ENCODE results near the gene RAB31.
A peak's percentile ranks its signal among the peaks of the same experiment; 100 is the strongest.

The RAB31 gene

GRCh38 chr18:9817725-9818422, 109.8 kb downstream of the RAB31 start:
- DNase-seq (ENCODE audit: low spot score in 2 of 2) = no peak
- H3K36me3 Mint-ChIP-seq = peaks cover 48% of the 10 kb centered on the region
- H3K27ac Mint-ChIP-seq = no peak overlapping the region
- H3K9me3 Mint-ChIP-seq = peaks cover 10% of the 10 kb centered on the region
- no peaks in the 10 kb centered on the region for H3K27me3 Mint-ChIP-seq
- no peak overlapping the region for H3K4me3 Mint-ChIP-seq
- H3K4me1 Mint-ChIP-seq = peaks cover 2% of the 10 kb centered on the region
- no peak for ATAC-seq (ENCODE audit: low read depth)

- no peak overlapping the region for H3K27ac Mint-ChIP-seq
- no peaks in the 10 kb centered on the region for H3K27me3 Mint-ChIP-seq
- DNase-seq (ENCODE audit: low spot score in 2 of 2) = no peak
- no peak overlapping the region for H3K4me3 Mint-ChIP-seq
- H3K4me1 Mint-ChIP-seq = peaks cover 2% of the 10 kb centered on the region
- H3K9me3 Mint-ChIP-seq = peaks cover 10% of the 10 kb centered on the region
- H3K36me3 Mint-ChIP-seq = peaks cover 44% of the 10 kb centered on the region
- no peak for ATAC-seq (ENCODE audit: low read depth)
Observed at GRCh38 chr18:9818423-9818734, 110.3 kb downstream of the RAB31 start.

GRCh38 chr18:9820127-9820526, 112.0 kb downstream of the RAB31 start:
- Mint-ChIP-seq H3K9me3 (peaks cover 10% of the 10 kb centered on the region), H3K4me3 (no peak overlapping the region), H3K4me1 (peaks cover 2% of the 10 kb centered on the region), H3K36me3 (peaks cover 39% of the 10 kb centered on the region), H3K27me3 (no peaks in the 10 kb centered on the region), H3K27ac (no peak overlapping the region)
- ATAC-seq (ENCODE audit: low read depth) (no peak), DNase-seq (ENCODE audit: low spot score in 2 of 2) (no peak)

- Mint-ChIP-seq H3K27me3 (no peaks in the 10 kb centered on the region), H3K36me3 (peaks cover 39% of the 10 kb centered on the region), H3K4me1 (peaks cover 2% of the 10 kb centered on the region), H3K27ac (no peak overlapping the region), H3K4me3 (no peak overlapping the region), H3K9me3 (peaks cover 10% of the 10 kb centered on the region)
- ATAC-seq (ENCODE audit: low read depth) (no peak), DNase-seq (ENCODE audit: low spot score in 2 of 2) (no peak)
Observed at GRCh38 chr18:9820719-9821118, 112.6 kb downstream of the RAB31 start.

- peaks cover 9% of the 10 kb centered on the region for H3K9me3 Mint-ChIP-seq
- H3K36me3 Mint-ChIP-seq = peaks cover 27% of the 10 kb centered on the region
- no peak overlapping the region for H3K4me3 Mint-ChIP-seq
- DNase-seq (ENCODE audit: low spot score in 2 of 2) (no peak), ATAC-seq (ENCODE audit: low read depth) (no peak)
- H3K27me3 Mint-ChIP-seq = no peaks in the 10 kb centered on the region
- peaks cover 13% of the 10 kb centered on the region for H3K4me1 Mint-ChIP-seq
- no peak overlapping the region for H3K27ac Mint-ChIP-seq
Observed at GRCh38 chr18:9822587-9823185, 114.6 kb downstream of the RAB31 start.

GRCh38 chr18:9823805-9824473, 115.8 kb downstream of the RAB31 start:
- Mint-ChIP-seq H3K27me3 (no peaks in the 10 kb centered on the region), H3K36me3 (peaks cover 18% of the 10 kb centered on the region), H3K27ac (no peak overlapping the region), H3K4me1 (peaks cover 16% of the 10 kb centered on the region), H3K9me3 (peaks cover 2% of the 10 kb centered on the region), H3K4me3 (no peak overlapping the region)
- DNase-seq (ENCODE audit: low spot score in 2 of 2) (no peak), ATAC-seq (ENCODE audit: low read depth) (no peak)

GRCh38 chr18:9824474-9824832, 116.4 kb downstream of the RAB31 start:
- Mint-ChIP-seq H3K27ac (no peak overlapping the region), H3K4me3 (no peak overlapping the region), H3K9me3 (peaks cover 2% of the 10 kb centered on the region), H3K27me3 (no peaks in the 10 kb centered on the region), H3K4me1 (peaks cover 19% of the 10 kb centered on the region), H3K36me3 (peaks cover 14% of the 10 kb centered on the region)
- ATAC-seq (ENCODE audit: low read depth) (no peak), DNase-seq (ENCODE audit: low spot score in 2 of 2) (no peak)

GRCh38 chr18:9824952-9825371, 116.9 kb downstream of the RAB31 start:
- peak overlapping the region; percentile 65 for H3K27ac Mint-ChIP-seq
- DNase-seq (ENCODE audit: low spot score in 2 of 2) (no peak), ATAC-seq (ENCODE audit: low read depth) (no peak)
- H3K36me3 Mint-ChIP-seq = peaks cover 11% of the 10 kb centered on the region
- H3K4me1 Mint-ChIP-seq = peaks cover 19% of the 10 kb centered on the region
- no peaks in the 10 kb centered on the region for H3K9me3 Mint-ChIP-seq
- no peaks in the 10 kb centered on the region for H3K27me3 Mint-ChIP-seq
- no peak overlapping the region for H3K4me3 Mint-ChIP-seq

GRCh38 chr18:9825571-9826073, 117.5 kb downstream of the RAB31 start:
- Mint-ChIP-seq H3K4me1 (peaks cover 19% of the 10 kb centered on the region), H3K9me3 (no peaks in the 10 kb centered on the region)
- no peak for ATAC-seq (ENCODE audit: low read depth)

GRCh38 chr18:9826685-9827084, 118.6 kb downstream of the RAB31 start:
- Mint-ChIP-seq H3K27ac (peak overlapping the region; percentile 2), H3K4me1 (peaks cover 23% of the 10 kb centered on the region), H3K9me3 (no peaks in the 10 kb centered on the region), H3K4me3 (no peak overlapping the region), H3K27me3 (no peaks in the 10 kb centered on the region), H3K36me3 (peaks cover 9% of the 10 kb centered on the region)
- ATAC-seq (ENCODE audit: low read depth) (no peak), DNase-seq (ENCODE audit: low spot score in 2 of 2) (no peak)

More at GRCh38 chr18:9825571-9826073, 117.5 kb downstream of the RAB31 start:
- Mint-ChIP-seq H3K27me3 (no peaks in the 10 kb centered on the region), H3K36me3 (peaks cover 8% of the 10 kb centered on the region), H3K4me3 (no peak overlapping the region), H3K27ac (peak overlapping the region; percentile 65)
- no peak for DNase-seq (ENCODE audit: low spot score in 2 of 2)

GRCh38 chr18:9827211-9827792, 119.2 kb downstream of the RAB31 start:
- Mint-ChIP-seq H3K27ac (peak overlapping the region; percentile 2), H3K4me1 (peaks cover 24% of the 10 kb centered on the region)

GRCh38 chr18:9827793-9828505, 119.8 kb downstream of the RAB31 start:
- peaks cover 14% of the 10 kb centered on the region for H3K36me3 Mint-ChIP-seq
- H3K4me1 Mint-ChIP-seq = peaks cover 24% of the 10 kb centered on the region
- H3K27me3 Mint-ChIP-seq = no peaks in the 10 kb centered on the region
- H3K9me3 Mint-ChIP-seq = no peaks in the 10 kb centered on the region
- H3K27ac Mint-ChIP-seq = no peak overlapping the region
- DNase-seq (ENCODE audit: low spot score in 2 of 2) (no peak), ATAC-seq (ENCODE audit: low read depth) (no peak)
- H3K4me3 Mint-ChIP-seq = no peak overlapping the region

More at GRCh38 chr18:9827211-9827792, 119.2 kb downstream of the RAB31 start:
- Mint-ChIP-seq H3K36me3 (peaks cover 12% of the 10 kb centered on the region), H3K4me3 (no peak overlapping the region), H3K27me3 (no peaks in the 10 kb centered on the region), H3K9me3 (no peaks in the 10 kb centered on the region)
- DNase-seq (ENCODE audit: low spot score in 2 of 2) (no peak), ATAC-seq (ENCODE audit: low read depth) (no peak)

- Mint-ChIP-seq H3K4me1 (peaks cover 27% of the 10 kb centered on the region), H3K9me3 (no peaks in the 10 kb centered on the region), H3K27ac (peak overlapping the region; percentile 73), H3K36me3 (peaks cover 16% of the 10 kb centered on the region), H3K27me3 (no peaks in the 10 kb centered on the region), H3K4me3 (peak overlapping the region; percentile 34)
- DNase-seq (ENCODE audit: low spot score in 2 of 2) (no peak), ATAC-seq (ENCODE audit: low read depth) (peak; percentile 60)
Observed at GRCh38 chr18:9828506-9829396, 120.7 kb downstream of the RAB31 start.
